Measurements from ENCODE around the gene XYLT1.

XYLT1 gene

DNA sequence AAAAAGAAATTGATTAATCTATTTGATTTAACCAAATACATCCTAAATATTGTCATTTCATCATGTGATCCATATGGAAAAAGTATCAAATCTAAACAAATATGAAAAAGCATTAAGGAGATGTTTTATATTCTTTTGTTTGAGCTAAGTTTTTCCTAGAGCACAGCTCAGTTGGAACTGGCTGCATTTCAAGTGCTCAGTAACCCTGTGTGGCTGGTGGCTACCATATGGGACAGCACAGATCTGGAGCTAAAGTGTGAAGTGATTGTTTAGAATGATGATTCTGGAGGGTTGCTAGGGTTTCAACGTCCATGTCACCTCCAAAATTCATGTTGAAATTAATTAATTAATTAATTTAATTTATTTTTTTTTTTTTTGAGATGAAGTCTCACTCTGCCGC lies 137.5 kb downstream of the XYLT1 start:
- no peak for DNase-seq
- in situ Hi-C loops (cut with MboI; ENCODE audit: low pct_unique_long_range_greater_than_20kb, low sequenced_read_pairs), result no loop called here

DNA sequence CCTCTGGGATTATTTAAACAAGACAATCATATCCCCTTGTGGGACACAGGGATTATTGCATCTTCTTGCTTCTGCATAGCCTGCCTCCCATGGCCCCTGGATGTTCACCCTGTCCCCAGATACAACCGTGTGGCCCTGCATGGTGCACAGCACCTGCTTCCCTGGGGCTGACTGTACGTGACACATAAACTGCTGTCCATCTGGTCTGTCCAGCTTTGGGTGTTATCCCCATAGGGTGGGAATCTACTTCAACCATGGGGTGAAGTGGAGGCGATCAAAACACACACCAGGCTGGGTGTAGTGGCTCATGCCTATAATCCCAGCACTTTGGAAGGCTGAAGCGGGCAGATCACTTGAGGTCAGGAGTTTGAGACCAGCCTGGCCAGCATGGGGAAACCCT lies 138.8 kb downstream of the XYLT1 start:
- in situ Hi-C loops (cut with MboI; ENCODE audit: low pct_unique_long_range_greater_than_20kb, low sequenced_read_pairs), result no loop called here
- no peak for DNase-seq

DNA sequence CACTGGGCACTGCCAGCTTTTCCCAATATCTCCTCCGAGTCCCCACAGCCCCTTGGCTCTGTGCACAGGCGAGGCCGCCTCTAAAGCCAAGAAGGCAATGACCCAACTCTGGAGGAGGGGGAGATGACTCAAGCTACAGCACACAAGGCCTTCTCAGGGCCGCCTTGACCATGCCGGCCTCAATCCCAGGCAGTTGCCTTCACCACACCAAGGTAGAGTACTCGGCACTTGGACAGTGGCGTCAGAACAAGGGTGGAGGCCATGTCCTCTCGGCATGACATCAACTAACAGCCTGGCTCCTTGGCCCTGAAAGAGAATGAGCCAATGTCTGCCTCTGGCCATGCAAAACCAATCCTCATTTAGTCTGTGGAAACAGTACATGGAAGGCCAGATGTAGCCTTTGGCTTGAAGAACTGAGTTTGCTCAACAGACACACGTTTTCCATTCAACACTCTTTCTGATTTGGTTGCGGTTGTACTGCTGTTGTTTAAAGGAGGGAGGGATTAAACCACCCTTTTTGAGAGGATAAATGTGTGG lies 139.6 kb downstream of the XYLT1 start:
- no peak for DNase-seq
- in situ Hi-C loops (cut with MboI; ENCODE audit: low pct_unique_long_range_greater_than_20kb, low sequenced_read_pairs), result no loop called here

DNA sequence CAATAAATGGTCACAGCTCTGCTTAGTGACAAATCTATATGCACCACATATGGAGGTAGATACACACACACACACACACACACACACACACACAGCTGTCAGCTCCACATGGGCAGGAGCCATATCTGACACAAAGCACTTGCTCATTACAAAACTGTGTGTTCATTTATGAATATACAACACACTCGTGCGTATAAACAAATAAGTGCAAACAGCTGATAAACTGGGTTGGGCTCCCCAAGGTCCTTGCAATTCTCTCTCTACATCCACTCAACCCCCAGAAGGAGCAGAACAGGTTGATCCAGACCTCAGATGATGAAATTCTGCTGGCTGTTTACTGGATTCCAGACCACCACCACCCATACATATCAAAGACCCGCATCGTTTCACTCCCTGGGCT lies 140.7 kb downstream of the XYLT1 start:
- no peak for DNase-seq
- in situ Hi-C loops (cut with MboI; ENCODE audit: low pct_unique_long_range_greater_than_20kb, low sequenced_read_pairs), result no loop called here

DNA sequence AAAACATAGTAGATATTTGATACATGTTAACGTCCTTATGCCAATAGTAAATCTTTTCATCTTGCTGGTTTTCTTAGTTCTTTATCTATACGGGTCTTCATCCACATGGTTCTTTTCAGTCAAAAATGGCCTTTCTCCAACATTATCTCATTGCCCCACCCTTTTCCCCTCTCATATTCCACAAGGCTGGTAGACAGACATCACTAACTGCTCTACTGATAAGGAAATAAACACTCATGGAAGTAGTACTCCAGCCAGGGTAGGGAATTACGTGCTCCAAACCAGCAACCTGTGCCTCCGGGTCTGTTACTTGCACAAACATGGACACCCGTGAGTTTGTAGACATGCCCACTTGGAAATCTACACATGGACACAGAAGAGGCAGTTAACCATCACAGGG lies 141.4 kb downstream of the XYLT1 start:
- in situ Hi-C loops (cut with MboI; ENCODE audit: low pct_unique_long_range_greater_than_20kb, low sequenced_read_pairs), result no loop called here
- no peak for DNase-seq

DNA sequence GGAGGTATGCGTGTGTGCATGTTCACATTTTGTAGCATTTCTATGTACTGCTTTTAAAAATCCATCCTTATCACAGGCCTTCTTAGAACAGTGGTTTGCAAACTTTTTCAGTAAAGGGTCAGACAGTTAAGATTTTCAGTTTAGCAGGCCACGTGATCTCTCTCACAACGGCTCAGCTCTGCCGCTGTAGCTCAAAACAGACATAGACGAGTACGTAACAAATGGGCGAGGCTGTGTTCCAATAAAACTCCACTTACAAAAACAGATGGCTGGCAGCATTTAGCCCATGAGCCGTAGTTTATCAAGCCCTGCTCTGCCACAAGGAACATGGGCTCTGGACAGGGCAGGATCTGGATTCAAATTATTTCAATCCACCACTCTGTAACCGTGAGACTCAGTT lies 141.8 kb downstream of the XYLT1 start:
- DNase-seq, result no peak
- in situ Hi-C loops (cut with MboI; ENCODE audit: low pct_unique_long_range_greater_than_20kb, low sequenced_read_pairs), result no loop called here

DNA sequence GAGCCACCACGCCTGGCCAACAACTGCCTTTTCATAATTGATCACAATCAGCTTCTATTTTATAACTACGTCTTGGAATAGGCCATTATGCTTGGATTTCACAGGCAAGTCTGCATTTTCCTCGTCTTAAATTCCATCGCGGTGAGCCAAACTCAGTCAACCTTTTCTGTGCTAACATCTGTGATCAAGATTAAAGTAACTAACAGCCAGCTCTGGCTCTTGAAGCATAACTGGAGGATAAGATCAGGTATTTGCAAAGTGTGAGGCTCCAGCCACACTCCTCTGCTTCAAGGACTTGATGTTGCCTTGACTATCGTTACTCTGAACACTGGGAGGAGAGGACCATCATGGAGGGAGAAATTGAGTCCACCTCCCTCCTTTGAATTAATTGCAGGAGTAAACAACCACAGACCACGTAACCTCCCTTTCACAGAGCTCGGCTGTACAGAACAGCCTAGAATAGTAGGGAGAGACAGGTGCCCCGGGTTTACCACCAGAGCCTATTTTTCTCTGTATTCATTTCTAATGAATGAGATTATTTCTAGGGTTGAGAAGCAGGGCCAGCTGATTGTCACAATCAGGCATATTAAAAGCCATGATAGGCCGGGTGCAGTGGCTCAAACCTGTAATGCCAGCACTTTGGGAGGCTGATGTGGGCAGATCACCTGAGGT lies 143.0 kb downstream of the XYLT1 start:
- DNase-seq, result no peak
- in situ Hi-C loops (cut with MboI; ENCODE audit: low pct_unique_long_range_greater_than_20kb, low sequenced_read_pairs), result no loop called here

DNA sequence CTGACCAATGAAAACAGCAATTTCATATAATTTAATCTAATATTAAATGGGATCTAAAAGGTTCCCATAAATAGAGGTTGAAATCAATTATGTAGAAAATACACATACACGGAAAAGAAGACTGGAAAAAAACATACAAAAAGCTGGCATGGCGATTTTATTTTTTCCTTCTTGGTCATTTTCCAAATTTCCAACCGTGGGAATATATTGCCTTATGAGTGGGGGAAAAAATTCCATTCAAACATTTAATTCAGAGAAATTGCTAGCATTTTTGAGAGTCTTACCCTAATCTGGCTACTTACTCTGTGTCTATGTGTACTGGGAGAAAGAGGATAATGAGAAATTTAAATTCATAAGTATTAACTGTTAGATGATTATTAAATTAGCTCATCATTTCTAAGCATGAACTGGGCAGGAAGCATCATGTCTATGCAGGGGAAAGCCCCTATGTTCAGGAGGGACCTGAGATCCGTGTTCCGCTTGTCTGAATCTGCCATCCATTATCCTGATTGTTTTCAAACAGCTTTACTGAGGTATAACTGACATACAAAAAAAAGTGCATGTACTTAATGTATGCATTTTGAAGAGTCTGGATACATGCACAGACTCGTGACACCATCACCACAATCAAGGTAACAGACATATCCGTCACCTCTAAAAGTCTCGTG lies 145.2 kb downstream of the XYLT1 start:
- in situ Hi-C loops (cut with MboI; ENCODE audit: low pct_unique_long_range_greater_than_20kb, low sequenced_read_pairs), result no loop called here
- DNase-seq, result no peak

DNA sequence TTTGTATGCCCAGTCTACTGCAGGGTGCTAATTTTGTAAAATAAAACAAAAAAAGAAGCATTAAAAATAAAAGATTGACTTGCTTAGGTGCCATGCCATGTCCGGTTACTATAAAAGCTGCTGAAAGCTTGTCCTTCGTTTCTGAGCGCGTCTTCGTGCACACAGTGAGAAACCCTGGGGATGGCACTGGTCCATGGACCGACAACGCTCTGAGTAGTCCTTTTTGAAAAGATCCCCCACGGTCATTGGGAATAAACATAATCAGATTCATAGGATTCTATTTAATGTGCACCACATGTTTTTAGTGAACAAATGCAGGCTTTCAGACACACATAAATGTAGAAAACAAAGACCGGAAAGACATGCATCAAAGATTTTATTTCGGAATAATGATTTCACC lies 146.3 kb downstream of the XYLT1 start:
- in situ Hi-C loops (cut with MboI; ENCODE audit: low pct_unique_long_range_greater_than_20kb, low sequenced_read_pairs), result loop anchor here (25.0 kb wide), 1 partner anchor 138 kb away; the partner anchor contains the start of gene XYLT1
- no peak for DNase-seq

DNA sequence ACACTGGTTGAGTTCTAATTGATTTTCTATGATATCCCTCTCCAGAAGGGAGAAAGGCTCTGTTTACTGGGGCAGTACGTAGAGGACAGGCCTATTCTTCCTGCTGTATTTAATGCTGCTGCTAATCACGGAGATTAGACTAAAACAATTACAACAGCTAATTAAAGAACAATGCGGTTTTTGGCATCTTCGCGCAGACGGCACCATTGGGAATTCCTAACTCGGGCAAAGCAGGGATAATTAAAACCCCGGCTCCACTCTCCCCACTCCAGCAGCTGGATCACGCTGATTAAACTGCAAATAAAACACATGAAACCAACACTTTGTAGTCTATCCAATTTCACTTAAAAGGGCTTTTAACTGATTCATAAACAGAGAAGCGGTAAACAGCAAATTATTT lies 147.6 kb downstream of the XYLT1 start:
- DNase-seq, result no peak
- in situ Hi-C loops (cut with MboI; ENCODE audit: low pct_unique_long_range_greater_than_20kb, low sequenced_read_pairs), result loop anchor here (25.0 kb wide), 1 partner anchor 139 kb away; the partner anchor contains the start of gene XYLT1

DNA sequence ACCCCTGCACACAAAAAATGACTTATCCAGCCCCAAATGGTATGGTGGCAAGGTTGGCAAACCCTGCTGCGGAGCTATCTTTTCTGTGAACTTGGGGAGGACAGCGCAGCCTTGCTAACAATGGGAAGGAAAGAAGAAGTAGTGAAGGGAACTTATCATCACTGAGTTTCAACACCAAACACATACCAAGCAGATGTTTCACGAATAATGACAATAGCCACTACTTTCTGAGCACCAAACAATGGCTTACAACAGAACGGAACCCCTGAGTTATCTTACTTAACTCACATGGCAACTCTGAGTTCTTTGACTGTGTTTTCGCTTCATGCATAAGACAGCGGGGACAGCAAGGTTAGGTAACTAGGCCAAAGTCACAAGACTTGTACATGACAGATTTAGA lies 148.9 kb downstream of the XYLT1 start:
- DNase-seq, result no peak
- in situ Hi-C loops (cut with MboI; ENCODE audit: low pct_unique_long_range_greater_than_20kb, low sequenced_read_pairs), result loop anchor here (25.0 kb wide), 1 partner anchor 140 kb away; the partner anchor contains the start of gene XYLT1

DNA sequence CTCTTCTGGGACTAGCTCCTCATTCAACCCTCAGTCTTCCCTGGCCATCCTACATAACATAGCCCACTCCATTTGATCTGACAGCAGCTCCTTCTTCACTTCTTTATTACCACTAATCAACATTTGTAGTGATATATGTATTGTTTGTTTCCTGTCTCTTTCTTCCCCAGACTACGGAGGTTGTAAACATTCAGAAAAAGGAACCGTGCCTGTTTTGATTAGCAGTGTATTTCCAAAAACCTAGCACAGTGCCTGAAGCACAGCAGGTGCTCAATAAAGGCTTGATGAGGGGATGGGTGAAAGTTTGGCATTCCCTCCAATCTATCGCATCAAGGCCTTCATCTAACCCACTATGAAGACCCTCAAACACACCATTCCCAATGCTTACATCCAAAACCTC lies 150.8 kb downstream of the XYLT1 start:
- in situ Hi-C loops (cut with MboI; ENCODE audit: low pct_unique_long_range_greater_than_20kb, low sequenced_read_pairs), result loop anchor here (25.0 kb wide), 1 partner anchor 142 kb away; the partner anchor contains the start of gene XYLT1
- DNase-seq, result no peak

DNA sequence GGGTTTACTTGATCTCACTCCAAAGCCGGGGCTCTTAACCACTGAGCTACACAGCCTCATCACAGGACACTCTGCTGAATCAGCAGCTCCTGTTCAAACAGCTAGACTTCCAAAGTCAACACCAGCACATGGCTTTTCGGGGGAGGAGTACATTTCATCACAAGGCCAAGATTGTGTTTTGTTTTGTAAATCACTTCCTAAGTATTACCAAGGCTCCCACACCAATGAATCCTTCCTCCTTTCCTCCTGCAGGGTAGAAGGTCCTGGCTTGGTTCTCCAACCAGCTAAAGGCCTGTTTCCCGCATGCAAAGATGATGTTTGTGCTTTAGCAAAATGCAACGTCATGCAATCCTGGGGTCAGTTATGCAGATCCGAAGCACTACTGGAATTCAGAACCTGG lies 152.5 kb downstream of the XYLT1 start:
- DNase-seq, result no peak
- in situ Hi-C loops (cut with MboI; ENCODE audit: low pct_unique_long_range_greater_than_20kb, low sequenced_read_pairs), result loop anchor here (25.0 kb wide), 1 partner anchor 144 kb away; the partner anchor contains the start of gene XYLT1

DNA sequence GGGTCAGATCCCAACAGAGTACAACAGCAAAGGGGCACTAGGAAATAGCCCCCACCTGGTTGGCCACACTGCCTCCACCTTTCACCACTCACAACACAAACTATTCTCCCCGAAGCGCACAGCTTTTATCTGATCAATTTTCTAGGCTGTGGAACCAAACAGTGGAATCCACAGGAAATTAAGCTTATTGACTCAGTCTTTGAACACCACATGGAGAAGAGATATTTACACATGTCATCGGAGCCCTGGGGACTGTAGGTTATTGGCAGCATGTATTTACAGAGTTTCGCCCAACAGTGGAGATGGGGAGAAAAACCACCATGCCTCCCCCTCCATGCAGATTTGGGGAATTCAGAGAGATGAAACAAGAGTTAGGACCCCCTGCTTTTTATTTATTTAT lies 154.8 kb downstream of the XYLT1 start:
- in situ Hi-C loops (cut with MboI; ENCODE audit: low pct_unique_long_range_greater_than_20kb, low sequenced_read_pairs), result loop anchor here (25.0 kb wide), 1 partner anchor 146 kb away; the partner anchor contains the start of gene XYLT1
- DNase-seq, result no peak

DNA sequence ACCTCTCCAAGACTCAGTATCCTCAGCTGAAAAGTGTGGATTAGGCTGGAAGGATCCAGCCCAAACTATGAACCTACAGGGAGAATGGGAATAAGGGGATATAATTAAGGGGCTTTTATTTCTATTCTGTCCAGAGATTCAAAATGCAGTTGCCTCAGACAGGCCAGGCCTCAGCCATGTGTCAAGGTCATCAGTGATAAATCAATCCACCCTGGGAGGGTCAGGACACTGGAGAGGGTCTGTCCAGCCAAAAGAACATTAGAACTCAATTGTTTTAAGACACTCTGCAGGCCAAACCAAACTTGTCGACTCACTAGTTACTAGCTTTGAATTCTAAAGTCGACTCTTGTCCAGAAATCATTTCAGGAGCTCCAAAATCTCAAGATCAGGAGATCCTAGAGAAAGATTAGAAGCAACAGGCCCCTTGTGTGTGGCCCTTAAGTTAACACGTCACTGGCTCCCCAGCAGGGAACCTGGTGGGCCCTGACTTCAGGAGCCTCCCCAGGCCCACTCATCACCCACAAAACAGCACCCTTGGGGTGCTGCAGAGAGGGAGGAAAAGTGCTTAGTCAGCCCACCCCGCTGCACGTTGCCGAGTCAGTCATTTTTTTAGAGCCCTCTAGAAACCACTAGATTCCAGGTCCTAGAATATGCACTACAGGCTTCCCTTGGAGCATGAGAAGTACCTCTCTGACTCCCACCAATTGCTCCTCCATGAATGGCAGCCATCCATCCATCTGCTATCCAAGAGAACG lies 156.8 kb downstream of the XYLT1 start:
- in situ Hi-C loops (cut with MboI; ENCODE audit: low pct_unique_long_range_greater_than_20kb, low sequenced_read_pairs), result loop anchor here (25.0 kb wide), 1 partner anchor 148 kb away; the partner anchor contains the start of gene XYLT1
- DNase-seq, result no peak

DNA sequence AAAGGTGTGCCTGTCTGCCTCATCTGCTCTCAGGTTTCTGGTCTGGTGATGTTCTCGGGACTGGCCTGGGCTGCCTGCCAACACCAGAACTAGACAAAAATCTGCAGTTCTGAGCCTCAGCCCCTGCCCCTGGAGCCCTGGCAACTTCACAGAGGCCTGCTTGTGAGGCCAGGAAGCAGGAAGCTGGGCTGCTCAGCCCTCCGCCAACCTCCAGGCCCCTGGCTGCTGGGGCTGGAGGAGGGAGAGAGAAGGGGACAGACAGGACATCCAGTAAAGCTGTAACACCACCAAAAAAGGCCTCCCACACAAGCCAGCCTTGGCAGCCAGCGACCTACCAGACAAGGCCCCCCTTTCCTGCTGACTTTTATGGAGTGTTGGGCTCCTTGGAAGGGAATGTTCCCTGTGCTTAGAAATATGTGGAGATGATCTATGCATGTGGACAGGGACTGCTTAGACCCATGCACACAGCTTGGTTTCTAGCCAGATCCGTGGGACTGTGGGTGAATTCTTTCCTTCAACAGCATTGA lies 157.6 kb downstream of the XYLT1 start:
- DNase-seq, result peak; percentile 45
- in situ Hi-C loops (cut with MboI; ENCODE audit: low pct_unique_long_range_greater_than_20kb, low sequenced_read_pairs), result loop anchor here (25.0 kb wide), 1 partner anchor 149 kb away; the partner anchor contains the start of gene XYLT1

DNA sequence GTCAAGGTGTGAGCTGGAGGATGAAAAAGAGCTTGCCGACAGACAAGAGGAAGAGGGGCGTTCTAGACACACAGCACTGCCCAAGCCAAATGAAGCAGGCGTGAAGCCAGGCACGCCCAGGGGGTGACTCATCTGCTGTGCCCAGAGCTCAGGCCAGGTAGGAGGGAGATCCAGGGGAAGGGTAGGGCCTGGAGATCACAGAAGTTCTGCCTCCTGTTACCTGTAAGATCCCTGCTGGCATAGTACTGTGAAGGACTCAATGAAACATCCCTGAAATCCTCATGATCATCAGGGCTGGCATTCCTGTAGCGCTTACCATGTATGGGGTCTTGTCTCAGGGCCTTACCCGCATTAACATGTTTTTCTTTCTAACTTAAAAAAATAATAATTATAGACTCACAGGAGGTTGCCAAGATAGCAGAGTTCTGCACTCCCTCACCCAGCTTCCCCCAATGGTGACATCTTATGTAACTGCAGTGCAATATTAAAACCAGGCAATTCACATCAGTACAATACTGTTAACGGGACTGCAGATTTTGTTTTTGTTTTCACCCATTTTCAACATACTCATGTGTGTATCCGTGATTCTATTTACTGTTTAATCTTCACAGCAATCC lies 158.6 kb downstream of the XYLT1 start:
- in situ Hi-C loops (cut with MboI; ENCODE audit: low pct_unique_long_range_greater_than_20kb, low sequenced_read_pairs), result loop anchor here (25.0 kb wide), 1 partner anchor 150 kb away; the partner anchor contains the start of gene XYLT1
- no peak for DNase-seq

DNA sequence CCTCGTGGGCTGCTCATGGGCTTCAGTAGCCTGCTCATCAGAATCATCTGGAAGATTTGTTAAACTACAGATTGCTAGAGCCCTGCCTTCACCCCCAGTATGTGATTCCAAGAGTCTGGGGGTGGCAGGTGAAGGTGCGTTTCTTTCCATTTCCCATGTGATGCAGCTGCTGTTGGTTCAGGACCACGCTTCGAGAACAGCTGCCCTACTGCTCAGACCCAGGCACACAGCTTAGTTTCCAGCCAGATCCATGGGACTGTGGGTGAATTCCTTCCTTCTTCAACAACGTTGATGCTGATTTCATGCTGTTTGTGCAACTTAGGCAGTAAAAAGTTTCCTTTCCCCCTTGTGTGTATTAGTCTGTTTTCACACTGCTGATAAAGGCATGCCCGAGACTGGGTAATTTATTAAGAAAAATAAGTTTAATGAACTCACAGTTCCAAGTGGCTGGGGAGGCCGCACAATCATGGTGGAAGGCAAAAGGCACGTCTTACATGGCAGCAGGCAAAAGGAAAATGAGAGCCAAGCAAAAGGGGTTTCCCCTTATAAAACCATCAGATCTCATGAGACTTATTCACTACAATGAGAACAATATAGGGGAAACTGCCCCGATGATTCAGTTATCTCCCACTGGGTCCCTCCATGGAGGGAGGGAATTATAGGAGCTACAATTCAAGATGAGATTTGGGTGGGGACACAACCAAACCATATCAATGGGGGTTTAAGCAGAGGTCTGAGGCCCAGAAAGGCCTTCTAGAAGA lies 159.2 kb downstream of the XYLT1 start:
- no peak for DNase-seq
- in situ Hi-C loops (cut with MboI; ENCODE audit: low pct_unique_long_range_greater_than_20kb, low sequenced_read_pairs), result loop anchor here (25.0 kb wide), 1 partner anchor 151 kb away; the partner anchor contains the start of gene XYLT1
